ENCODE results near the gene REELD1.

Gene REELD1

DNA sequence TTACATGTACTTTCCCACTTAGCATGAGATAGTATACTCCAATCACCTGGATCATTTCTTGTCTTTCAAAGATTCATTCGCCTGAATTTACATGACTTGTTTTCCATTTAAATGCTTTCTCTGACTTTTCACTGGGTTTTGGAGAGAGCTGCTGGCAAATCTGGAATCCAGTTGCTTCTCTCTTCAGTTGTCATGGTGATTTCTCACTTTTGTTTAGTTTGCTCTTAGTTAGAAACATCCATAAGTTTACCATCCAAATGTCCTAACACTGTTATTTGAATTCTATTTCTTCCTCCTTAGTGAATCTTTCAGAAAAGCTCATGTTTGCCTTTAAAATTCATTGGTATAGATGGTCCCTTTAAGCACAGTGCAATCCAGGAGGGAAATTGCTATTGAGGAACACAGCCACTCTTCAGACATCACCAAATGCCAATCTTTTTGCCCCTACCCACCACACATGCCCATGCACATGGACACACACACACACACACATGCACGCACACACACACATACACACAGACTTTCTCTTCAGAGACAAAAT is 51.7 kb downstream of the REELD1 start:
- DNase-seq (ENCODE audit: low spot score) = peak; percentile 19

DNA sequence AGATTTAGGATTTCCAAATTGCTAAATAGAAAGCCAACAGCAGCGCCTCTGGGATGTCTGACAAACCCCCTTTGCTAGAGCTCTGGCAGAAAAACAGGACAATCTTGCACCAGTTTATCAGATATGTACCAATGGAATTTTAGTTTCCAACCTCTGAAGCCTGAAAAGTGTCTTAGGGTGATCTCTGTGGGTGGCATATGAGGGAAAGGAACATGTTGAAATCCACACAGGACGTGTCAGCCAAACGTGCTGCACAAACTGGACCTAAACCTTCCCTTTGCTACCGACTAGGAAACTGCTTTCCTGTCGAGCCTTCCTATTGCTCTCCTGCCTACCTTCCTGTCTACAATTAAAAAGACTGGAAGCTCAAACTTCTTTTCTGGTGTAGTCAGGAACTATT is 53.5 kb downstream of the REELD1 start:
- no peak for DNase-seq (ENCODE audit: low spot score)

DNA sequence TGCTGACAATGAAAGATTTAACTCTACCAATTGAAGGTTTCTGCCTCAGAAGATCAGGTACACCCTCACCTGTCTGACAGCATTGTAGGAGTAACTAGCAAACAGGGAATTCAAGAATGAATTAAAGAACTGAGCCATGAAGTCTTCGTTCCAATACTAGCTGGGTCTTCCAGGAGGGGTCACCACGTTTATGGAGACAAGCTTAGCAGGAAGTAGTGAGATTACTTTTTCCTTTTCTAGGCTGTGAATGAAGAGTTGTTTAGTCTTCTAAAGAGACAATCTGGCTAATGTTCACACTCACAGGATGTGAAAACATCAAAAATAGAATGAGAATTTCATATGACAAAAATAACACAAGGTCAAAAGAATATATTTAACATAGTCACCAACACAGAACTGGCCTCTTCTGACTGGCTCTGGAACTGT is 54.9 kb downstream of the REELD1 start:
- no peak for DNase-seq (ENCODE audit: low spot score)

DNA sequence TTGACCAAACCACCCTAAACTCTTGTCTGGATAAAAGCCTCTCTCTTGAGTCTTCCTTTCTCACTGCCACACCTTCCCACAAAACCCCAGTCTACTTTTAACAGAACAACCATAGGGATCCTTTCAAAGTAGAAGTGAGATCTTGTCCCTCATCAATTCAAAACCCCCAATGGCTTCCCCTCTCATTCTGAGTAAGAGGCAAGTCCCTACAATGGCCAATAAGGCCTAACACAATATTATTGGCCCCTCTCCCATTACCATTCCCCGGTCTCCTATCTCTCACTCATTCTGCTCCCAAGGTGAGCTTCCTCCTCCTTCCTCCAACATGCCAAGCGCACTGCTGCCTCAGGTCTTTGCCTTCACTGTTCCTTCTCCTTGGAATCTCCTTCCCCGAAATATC is 57.1 kb downstream of the REELD1 start:
- no peak for DNase-seq (ENCODE audit: low spot score)

DNA sequence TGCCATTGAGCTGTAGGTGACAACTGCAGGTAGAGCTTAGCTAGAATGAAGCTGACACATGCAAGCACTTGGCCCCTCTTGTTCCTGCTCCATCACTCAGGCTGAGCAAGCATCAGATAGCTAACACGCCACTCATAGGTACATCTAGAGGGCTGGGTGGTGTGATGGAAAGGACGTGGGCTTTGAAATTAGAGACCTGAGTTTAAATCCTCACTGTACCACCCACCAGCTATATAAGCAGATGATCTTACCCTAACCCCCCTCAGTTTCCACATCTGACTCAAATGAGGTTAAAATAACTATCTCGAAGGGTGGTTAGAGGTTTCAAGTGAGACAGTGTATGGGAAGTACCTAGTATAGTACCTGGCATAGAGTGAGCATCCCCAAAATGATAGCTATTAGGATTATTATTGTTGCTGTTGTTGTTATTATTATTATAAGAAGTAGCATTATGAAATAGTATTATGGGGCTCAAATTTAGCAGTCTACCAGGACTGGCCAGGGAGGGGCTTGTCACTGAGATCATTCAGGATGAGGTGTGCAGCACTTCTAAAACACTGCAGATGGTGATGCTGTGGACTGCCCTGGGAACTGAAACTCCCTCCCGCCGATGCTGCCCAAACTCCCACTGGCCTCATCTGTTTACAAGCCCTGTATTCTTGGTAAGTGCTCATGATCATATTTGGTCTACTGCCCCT is 59.0 kb downstream of the REELD1 start:
- no peak for DNase-seq (ENCODE audit: low spot score)

DNA sequence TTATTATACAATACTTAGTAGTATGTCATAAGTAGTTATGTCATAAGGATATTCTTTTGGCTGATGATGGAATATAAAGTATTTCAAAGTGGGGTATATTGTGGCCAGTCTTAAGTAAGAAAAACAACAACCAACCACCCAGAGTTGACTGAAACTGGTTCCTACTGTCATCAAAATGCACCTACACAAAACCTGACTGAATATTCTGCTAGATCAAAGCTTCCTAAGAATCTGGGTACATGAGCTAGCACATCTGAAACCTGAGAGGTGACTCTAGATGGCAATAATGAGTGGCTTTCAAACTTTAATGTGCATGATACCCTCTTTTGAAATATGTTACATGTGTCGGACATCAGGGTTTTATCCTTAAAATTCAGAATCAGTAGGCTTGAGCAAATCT is 60.4 kb downstream of the REELD1 start:
- DNase-seq (ENCODE audit: low spot score) = no peak

DNA sequence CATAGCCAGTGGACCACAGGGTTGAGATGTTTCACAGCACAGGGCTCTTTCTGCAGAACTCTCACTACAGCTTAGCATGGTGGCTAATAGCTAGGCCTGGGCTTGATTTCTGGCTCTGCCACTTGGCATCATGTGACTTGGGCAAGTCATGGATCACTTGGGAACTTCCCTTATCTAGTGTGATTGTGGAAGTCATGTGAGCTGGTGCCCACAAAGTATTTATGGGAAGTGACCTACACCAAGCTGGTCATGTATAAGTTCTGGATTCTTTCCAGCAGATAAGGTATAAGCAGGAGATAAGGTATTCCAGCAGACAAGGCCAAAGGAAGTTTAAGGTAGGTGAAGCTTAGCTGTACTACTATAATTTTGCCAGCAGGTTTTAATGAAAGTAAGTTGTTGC is 61.0 kb downstream of the REELD1 start:
- no peak for DNase-seq (ENCODE audit: low spot score)

DNA sequence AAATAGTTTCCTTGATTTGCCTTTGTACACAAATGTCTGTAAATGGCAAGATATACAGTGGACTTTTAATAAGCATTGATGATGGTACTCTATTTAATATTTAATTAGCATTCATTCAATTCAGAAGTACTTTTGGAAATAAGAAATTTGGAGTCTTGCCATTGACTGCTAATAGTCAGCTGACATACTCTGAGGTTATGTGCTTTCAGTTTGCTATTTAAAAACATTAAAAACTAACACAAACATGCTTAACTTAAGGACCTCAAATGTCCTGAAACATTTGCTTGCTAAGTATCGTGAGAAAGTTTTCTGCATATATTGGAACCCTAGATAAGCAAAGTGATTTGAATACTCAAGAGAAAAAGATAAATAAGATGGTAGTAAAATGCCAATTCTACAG is 64.6 kb downstream of the REELD1 start:
- no peak for DNase-seq (ENCODE audit: low spot score)

All from pons (tissue), 1 donor.